Endothelial cell (in vitro differentiated cells): ENCODE data around the gene PI4KB. TPM values are rescaled to one million over a fixed set of nuclear protein-coding genes. Genes with fewer than 3 reads are reported as not detected.

Experiments used
- DNase-seq: peaks from one replicate; pipeline ENCODE4 v3.0.0; 2021; ENCODE audit warnings: low spot score
- H3K27ac Mint-ChIP-seq: one replicate; pipeline ENCODE4 v1.8.0; 2021; ENCODE audit warnings: mixed read lengths, inconsistent platforms; ENCODE audit not compliant: unreplicated experiment
- H3K27me3 Mint-ChIP-seq: one replicate; pipeline ENCODE4 v1.8.0; 2021; ENCODE audit warnings: mild to moderate bottlenecking, moderate library complexity, mixed read lengths, inconsistent platforms; ENCODE audit not compliant: unreplicated experiment
- H3K36me3 Mint-ChIP-seq: one replicate; pipeline ENCODE4 v1.8.0; 2021; ENCODE audit warnings: mild to moderate bottlenecking, low read depth, mixed read lengths, inconsistent platforms; ENCODE audit not compliant: unreplicated experiment
- H3K4me1 Mint-ChIP-seq: one replicate; pipeline ENCODE4 v1.8.0; 2021; ENCODE audit warnings: mild to moderate bottlenecking, mixed read lengths, inconsistent platforms; ENCODE audit not compliant: unreplicated experiment
- H3K4me3 Mint-ChIP-seq: one replicate; pipeline ENCODE4 v1.8.0; 2021; ENCODE audit warnings: mild to moderate bottlenecking, mixed read lengths, inconsistent platforms; ENCODE audit not compliant: unreplicated experiment
- H3K9me3 Mint-ChIP-seq: one replicate; pipeline ENCODE4 v1.8.0; 2021; ENCODE audit warnings: mixed read lengths, inconsistent platforms; ENCODE audit not compliant: unreplicated experiment
- CTCF ChIP-seq: fragments of 200-600 bp; sonication (generic); IDR thresholded peaks from one replicate; pipeline ENCODE4 v1.5.0; 2021; ENCODE audit warnings: antibody characterized with exemption; ENCODE audit not compliant: unreplicated experiment
- total RNA-seq: library from RNA; stranded (reverse); fragmentation: NEBNext Ultra II Directional; extraction: Animal tissue kit (Norgen Biotek cat#: 25700); gene quantifications from one replicate; pipeline ENCODE4 v1.2.1, GENCODE V29; 2021; ENCODE audit not compliant: unreplicated experiment

The PI4KB gene
- total RNA-seq, 1 donor from 2014 or later = 50.3 TPM

GRCh38 chr1:151292207-151293030 lies 34.8 kb downstream of the PI4KB start:
- H3K9me3 Mint-ChIP-seq = no peaks in the 10 kb centered on the region
- H3K36me3 Mint-ChIP-seq = peaks cover 21% of the 10 kb centered on the region
- H3K4me3 Mint-ChIP-seq = no peak overlapping the region
- no peak for DNase-seq
- peak; percentile 24 for TF ChIP-seq CTCF
- peaks cover 15% of the 10 kb centered on the region for H3K4me1 Mint-ChIP-seq
- H3K27ac Mint-ChIP-seq = no peak overlapping the region
- H3K27me3 Mint-ChIP-seq = peaks cover 21% of the 10 kb centered on the region

GRCh38 chr1:151290709-151291303 lies 36.4 kb downstream of the PI4KB start:
- Mint-ChIP-seq H3K4me1 (peaks cover 15% of the 10 kb centered on the region), H3K36me3 (peaks cover 26% of the 10 kb centered on the region), H3K27ac (no peak overlapping the region), H3K4me3 (no peak overlapping the region), H3K27me3 (peaks cover 19% of the 10 kb centered on the region), H3K9me3 (no peaks in the 10 kb centered on the region)
- DNase-seq = no peak
- no peak for TF ChIP-seq CTCF

- no peak overlapping the region for H3K4me3 Mint-ChIP-seq
- H3K9me3 Mint-ChIP-seq = no peaks in the 10 kb centered on the region
- peaks cover 19% of the 10 kb centered on the region for H3K27me3 Mint-ChIP-seq
- DNase-seq = no peak
- H3K36me3 Mint-ChIP-seq = peaks cover 26% of the 10 kb centered on the region
- no peak for TF ChIP-seq CTCF
- no peak overlapping the region for H3K27ac Mint-ChIP-seq
- H3K4me1 Mint-ChIP-seq = peaks cover 14% of the 10 kb centered on the region
These were observed 37.1 kb downstream of the PI4KB start for GRCh38 chr1:151289991-151290708.

- Mint-ChIP-seq H3K36me3 (peaks cover 23% of the 10 kb centered on the region), H3K9me3 (no peaks in the 10 kb centered on the region), H3K27me3 (peaks cover 16% of the 10 kb centered on the region), H3K4me3 (peak overlapping the region; percentile 70), H3K4me1 (peaks cover 8% of the 10 kb centered on the region), H3K27ac (peak overlapping the region; percentile 40)
- DNase-seq = no peak
- TF ChIP-seq CTCF = no peak
These were observed 37.9 kb downstream of the PI4KB start for GRCh38 chr1:151289080-151289935.
